GM21717 (cell line): ENCODE data around the gene NOTUM.
A peak's percentile ranks its signal among the peaks of the same experiment; 100 is the strongest.

ENCODE experiments used
- ATAC-seq: cut with Tn5 transposase; IDR thresholded peaks from one replicate; pipeline ENCODE4 v1.9.1; 2021; ENCODE audit warnings: mild to moderate bottlenecking, moderate library complexity; ENCODE audit not compliant: unreplicated experiment

Gene NOTUM

GRCh38 chr17:81940538-81941483 lies 20.2 kb downstream of the NOTUM start:
- no peak for ATAC-seq

GRCh38 chr17:81939881-81940385 lies 21.1 kb downstream of the NOTUM start:
- ATAC-seq = no peak

GRCh38 chr17:81939218-81939617 lies 21.8 kb downstream of the NOTUM start:
- no peak for ATAC-seq

GRCh38 chr17:81935709-81936084 lies 25.3 kb downstream of the NOTUM start:
- ATAC-seq = no peak

GRCh38 chr17:81934850-81935708 lies 25.9 kb downstream of the NOTUM start:
- ATAC-seq = no peak

- no peak for ATAC-seq
These were observed 26.8 kb downstream of the NOTUM start for GRCh38 chr17:81934098-81934757.

GRCh38 chr17:81933178-81933699 lies 27.7 kb downstream of the NOTUM start:
- no peak for ATAC-seq

- ATAC-seq = no peak
These were observed 28.5 kb downstream of the NOTUM start for GRCh38 chr17:81932333-81932983.

- no peak for ATAC-seq
These were observed 29.2 kb downstream of the NOTUM start for GRCh38 chr17:81931557-81932332.

- ATAC-seq = no peak
These were observed 29.8 kb downstream of the NOTUM start for GRCh38 chr17:81931189-81931556.

- ATAC-seq = no peak
These were observed 30.6 kb downstream of the NOTUM start for GRCh38 chr17:81930142-81931125.

GRCh38 chr17:81929253-81930141 lies 31.5 kb downstream of the NOTUM start:
- no peak for ATAC-seq

- ATAC-seq = no peak
These were observed 32.3 kb downstream of the NOTUM start for GRCh38 chr17:81928544-81929252.

GRCh38 chr17:81927653-81928543 lies 33.1 kb downstream of the NOTUM start, which contains the start of gene MAFG:
MAFG (minus strand) TSS chr17:81927735; CDS start chr17:81923185, 4,550 bp downstream.
- peak; percentile 46 for ATAC-seq

GRCh38 chr17:81927152-81927652 lies 33.8 kb downstream of the NOTUM start:
- no peak for ATAC-seq
